H1 (cell line): ENCODE measurements around the gene HOMER2. TPM values are rescaled to one million over a fixed set of nuclear protein-coding genes. Genes with fewer than 3 reads are reported as not detected.

Experiments used
- CTCF ChIA-PET: fragments of 300-600 bp; sonication (Branson Sonifier 250); formaldehyde crosslinking; loops from one replicate; lab custom pipeline; 2021; ENCODE audit not compliant: partially characterized antibody; lab: Charles Lee
- POLR2A ChIA-PET: fragments of 300-600 bp; sonication (Branson Sonifier 250); formaldehyde crosslinking; loops from one replicate; lab custom pipeline; 2021; ENCODE audit warnings: inconsistent platforms; ENCODE audit not compliant: partially characterized antibody; lab: Charles Lee
- DNase-seq, 2 experiments: peaks; one replicate each; pipeline versions ENCODE4 v3.0.0 to v3.0.0-alpha.2; 2010 to 2022; ENCODE audit warnings: low spot score in 2 of 2, low read depth in 1 of 2, mixed read lengths in 1 of 2
- FAIRE-seq: peaks from 2 replicates; lab custom pipeline; 2011; peaks lifted over from hg19 to GRCh38; lab: Jason Lieb, UNC
- H2AFZ ChIP-seq: 2 replicates; pipeline ENCODE4 v1.8.1; 2012; ENCODE audit warnings: low read length, inconsistent platforms
- H2AK5ac ChIP-seq: 2 replicates; pipeline ENCODE4 v1.6.1; 2013; ENCODE audit warnings: low read depth, low read length
- H2BK120ac ChIP-seq: replicated peaks from 2 replicates; pipeline ENCODE3; 2013; ENCODE audit warnings: low read depth, low read length, inconsistent platforms
- H2BK12ac ChIP-seq: 2 replicates; pipeline ENCODE4 v1.6.1; 2013; ENCODE audit warnings: low read depth, low read length
- H2BK15ac ChIP-seq: 2 replicates; pipeline ENCODE4 v1.6.1; 2013; ENCODE audit warnings: low read length
- H2BK20ac ChIP-seq: 2 replicates; pipeline ENCODE4 v1.6.1; 2013; ENCODE audit warnings: low read length
- H2BK5ac ChIP-seq: 2 replicates; pipeline ENCODE4 v1.6.1; 2013; ENCODE audit warnings: low read depth, low read length
- H3K14ac ChIP-seq: 2 replicates; pipeline ENCODE4 v1.6.1; 2013; ENCODE audit warnings: inconsistent platforms; ENCODE audit not compliant: insufficient read length
- H3K18ac ChIP-seq: 2 replicates; pipeline ENCODE4 v1.6.1; 2013; ENCODE audit warnings: low read length; ENCODE audit errors: extremely low read depth
- H3K23ac ChIP-seq: 2 replicates; pipeline ENCODE4 v1.6.1; 2013; ENCODE audit warnings: inconsistent platforms; ENCODE audit not compliant: insufficient read length
- H3K23me2 ChIP-seq: 2 replicates; pipeline ENCODE4 v1.6.1; 2013; ENCODE audit warnings: low read depth, low read length
- H3K27ac ChIP-seq: 2 replicates; pipeline ENCODE4 v1.6.1; 2011; ENCODE audit warnings: low read depth, low read length, inconsistent platforms
- H3K27me3 ChIP-seq, 4 experiments: replicated peaks in 1 of 4; 1 replicate in 1 of 4; 2 replicates in 3 of 4; pipeline versions ENCODE4 v1.6.1 to v1.8.1; 2011 to 2013; ENCODE audit warnings: low read length in 3 of 4, mild to moderate bottlenecking in 3 of 4, inconsistent platforms in 2 of 4, mixed read lengths in 2 of 4, moderate library complexity in 1 of 4; ENCODE audit not compliant: control insufficient read depth in 3 of 4, insufficient read depth in 3 of 4; ENCODE audit errors: extremely low read depth in 1 of 4
- H3K36me3 ChIP-seq, 4 experiments: 2 replicates each; pipeline versions ENCODE4 v1.6.1 to v1.8.1; 2011 to 2013; ENCODE audit warnings: mild to moderate bottlenecking in 4 of 4, low read length in 3 of 4, moderate library complexity in 2 of 4, control low read depth in 1 of 4, inconsistent platforms in 1 of 4; ENCODE audit not compliant: insufficient read depth in 4 of 4, control insufficient read depth in 2 of 4
- H3K4ac ChIP-seq: replicated peaks from 2 replicates; pipeline ENCODE3; 2013; ENCODE audit warnings: low read length, low read depth, mixed read lengths, inconsistent platforms; ENCODE audit not compliant: insufficient read length
- H3K4me1 ChIP-seq, 4 experiments: replicated peaks in 1 of 4; 1 replicate in 1 of 4; 2 replicates in 3 of 4; pipeline versions ENCODE4 v1.6.1 to v1.8.1; 2011 to 2013; ENCODE audit warnings: low read length in 3 of 4, inconsistent platforms in 2 of 4, mixed read lengths in 1 of 4; ENCODE audit not compliant: insufficient read depth in 4 of 4, control insufficient read depth in 3 of 4
- H3K4me2 ChIP-seq, 2 experiments: 2 replicates each; pipeline versions ENCODE4 v1.6.1 to v1.8.1; 2011 to 2013; ENCODE audit warnings: low read depth in 2 of 2, low read length in 2 of 2, control low read depth in 1 of 2, inconsistent platforms in 1 of 2, mild to moderate bottlenecking in 1 of 2; ENCODE audit not compliant: insufficient read depth in 1 of 2
- H3K4me3 ChIP-seq, 4 experiments: fragments of 200-600, 300-600 bp in 1 of 4; sonication (generic), shearing (Covaris generic), sonication (Bioruptor Twin) in 1 of 4; 2 replicates each; pipeline versions ENCODE4 v1.5.1 to v1.8.1; 2011 to 2016; ENCODE audit warnings: low read length in 4 of 4, low read depth in 3 of 4, control low read depth in 2 of 4, inconsistent platforms in 2 of 4, mild to moderate bottlenecking in 2 of 4, mixed read lengths in 1 of 4, moderate library complexity in 1 of 4; ENCODE audit not compliant: insufficient read depth in 2 of 4; ENCODE audit errors: extremely low read depth in 1 of 4
- H3K56ac ChIP-seq: replicated peaks from 2 replicates; pipeline ENCODE3; 2013; ENCODE audit warnings: low read depth, mild to moderate bottlenecking, mixed read lengths, low read length, inconsistent platforms; ENCODE audit not compliant: insufficient read length
- H3K79me1 ChIP-seq: 2 replicates; pipeline ENCODE4 v1.6.1; 2013; ENCODE audit warnings: low read depth, low read length, control low read depth
- H3K79me2 ChIP-seq, 2 experiments: 2 replicates each; pipeline versions ENCODE4 v1.6.1 to v1.8.1; 2012 to 2013; ENCODE audit warnings: low read length in 2 of 2, mild to moderate bottlenecking in 2 of 2, inconsistent platforms in 1 of 2; ENCODE audit not compliant: insufficient read depth in 2 of 2, control insufficient read depth in 1 of 2
- H3K9ac ChIP-seq, 4 experiments: replicated peaks in 1 of 4; 1 replicate in 1 of 4; 2 replicates in 3 of 4; pipeline versions ENCODE4 v1.6.1 to v1.8.1; 2011 to 2013; ENCODE audit warnings: low read depth in 3 of 4, low read length in 3 of 4, control low read depth in 2 of 4, mild to moderate bottlenecking in 2 of 4, moderate library complexity in 2 of 4, inconsistent platforms in 1 of 4; ENCODE audit errors: extremely low read depth in 1 of 4
- H3K9me3 ChIP-seq, 2 experiments: 2 replicates each; pipeline versions ENCODE4 v1.6.1 to v1.8.1; 2012 to 2013; ENCODE audit warnings: mild to moderate bottlenecking in 2 of 2, moderate library complexity in 2 of 2, control low read depth in 1 of 2, inconsistent platforms in 1 of 2, low read depth in 1 of 2, low read length in 1 of 2, mixed read lengths in 1 of 2; ENCODE audit not compliant: insufficient read depth in 2 of 2
- H4K20me1 ChIP-seq, 2 experiments: replicated peaks in 1 of 2; 2 replicates each; pipeline versions ENCODE3 to v1.8.1; 2011 to 2013; ENCODE audit warnings: inconsistent platforms in 2 of 2, low read length in 2 of 2, mild to moderate bottlenecking in 1 of 2; ENCODE audit not compliant: insufficient read depth in 2 of 2, control insufficient read depth in 1 of 2
- H4K5ac ChIP-seq: 2 replicates; pipeline ENCODE4 v1.6.1; 2013; ENCODE audit warnings: low read length, low read depth, mixed read lengths, inconsistent platforms; ENCODE audit not compliant: insufficient read length
- H4K8ac ChIP-seq: 2 replicates; pipeline ENCODE4 v1.8.0; 2013; ENCODE audit warnings: mild to moderate bottlenecking, moderate library complexity, low read length, inconsistent platforms; ENCODE audit not compliant: insufficient read depth; ENCODE audit errors: extremely low read depth
- H4K91ac ChIP-seq: replicated peaks from 2 replicates; pipeline ENCODE3; 2013; ENCODE audit warnings: low read length, mixed read lengths, inconsistent platforms; ENCODE audit not compliant: insufficient read length
- ASH2L ChIP-seq: fragments of 200-600, 300-600 bp; sonication (generic); IDR thresholded peaks from one replicate; pipeline ENCODE4 v1.7.1; 2017; ENCODE audit warnings: low read length
- BCL11A ChIP-seq, 2 experiments: IDR thresholded peaks; one replicate each; pipeline ENCODE4 v1.6.1; 2011; ENCODE audit warnings: low read depth in 2 of 2, low read length in 2 of 2, mild to moderate bottlenecking in 2 of 2
- CHD1 ChIP-seq: IDR thresholded peaks from 2 replicates; pipeline ENCODE4 v1.6.1; 2012; ENCODE audit warnings: low read depth, low read length, improper control_type of control experiment
- CREB1 ChIP-seq: IDR thresholded peaks from 2 replicates; pipeline ENCODE4 v1.6.1; 2012; ENCODE audit warnings: inconsistent platforms
- JUND ChIP-seq: IDR thresholded peaks from 2 replicates; pipeline ENCODE4 v1.6.1; 2011; ENCODE audit warnings: mild to moderate bottlenecking, improper control_type of control experiment, low read length
- KDM4A ChIP-seq: IDR thresholded peaks from one replicate; pipeline ENCODE4 v1.7.1; 2012; ENCODE audit warnings: low read depth, mild to moderate bottlenecking, moderate library complexity, low read length, inconsistent platforms; ENCODE audit not compliant: severe bottlenecking
- KDM5A ChIP-seq: fragments of 200-600 bp; IDR thresholded peaks from 2 replicates; pipeline ENCODE4 v1.7.1; 2012; ENCODE audit warnings: mild to moderate bottlenecking, low read length, inconsistent platforms, mixed read lengths
- NANOG ChIP-seq: IDR thresholded peaks from 2 replicates; pipeline ENCODE4 v1.6.1; 2011; ENCODE audit warnings: low read length, low read depth, mild to moderate bottlenecking, inconsistent platforms; ENCODE audit not compliant: insufficient read depth, poor library complexity, severe bottlenecking
- SIN3A ChIP-seq, 2 experiments: IDR thresholded peaks in 1 of 2; conservative IDR thresholded peaks in 1 of 2; 2 replicates each; pipeline ENCODE4 v1.6.1; 2011 to 2012; ENCODE audit warnings: low read length in 2 of 2, improper control_type of control experiment in 1 of 2, low read depth in 1 of 2, mild to moderate bottlenecking in 1 of 2
- SP4 ChIP-seq: IDR thresholded peaks from 2 replicates; pipeline ENCODE4 v1.6.1; 2012; ENCODE audit warnings: low read length, inconsistent platforms
- TAF7 ChIP-seq: optimal IDR thresholded peaks from 2 replicates; pipeline ENCODE3; 2011; ENCODE audit warnings: low read depth, mild to moderate bottlenecking, inconsistent platforms, low read length, moderate library complexity, borderline replicate concordance
- TBP ChIP-seq: IDR thresholded peaks from 2 replicates; pipeline ENCODE4 v1.6.1; 2011; ENCODE audit warnings: low read depth, low read length, improper control_type of control experiment
- WGBS, 2 experiments: shearing (Covaris generic) in 1 of 2; methylation state at CpG; one replicate each; pipeline versions ENCODE4 v1.1.6 to v1.1.7; 2013 to 2015; ENCODE audit warnings: low lambda C conversion rate in 2 of 2, mixed read lengths in 2 of 2, inconsistent platforms in 1 of 2, low coverage in 1 of 2, missing lambda C conversion rate in 1 of 2; ENCODE audit not compliant: insufficient replicate concordance in 2 of 2, insufficient coverage in 1 of 2, insufficient read length in 1 of 2; ENCODE audit errors: extremely low coverage in 1 of 2, missing lambda C conversion rate in 1 of 2; 5-methylcytosine and 5-hydroxymethylcytosine counted together
- polyA plus RNA-seq, 7 experiments: library from polyadenylated mRNA; depleted of rRNA in 3 of 7; stranded (reverse) in 5 of 7; unstranded in 2 of 7; fragments of >200 nt in 5 of 7; fragments of 200-250 nt in 2 of 7; gene quantifications; 1 replicate in 5 of 7; 2 replicates in 1 of 7; 4 replicates in 1 of 7; pipeline versions ENCODE4 v1.2.1 to v1.2.3, GENCODE V29; 2011 to 2013; ENCODE audit warnings: missing spikeins in 2 of 7, mixed read lengths in 2 of 7
- total RNA-seq: library from RNA; stranded (reverse); fragmentation: NEBNext Ultra II Directional; extraction: Animal tissue kit (Norgen Biotek cat#: 25700); gene quantifications from 2 replicates; pipeline ENCODE4 v1.2.1, GENCODE V29; 2021
- TF ChIP-seq, protein P1 (sequence below): IDR thresholded peaks from 2 replicates; pipeline ENCODE4 v1.6.1; 2012; ENCODE audit warnings: inconsistent platforms

Gene HOMER2
- total and polyA plus RNA-seq, 2 of the 8 experiments (the other 6 are each of a cell fraction or from before 2014, with no cell fraction given) = 12.5 to 27.6 TPM

DNA sequence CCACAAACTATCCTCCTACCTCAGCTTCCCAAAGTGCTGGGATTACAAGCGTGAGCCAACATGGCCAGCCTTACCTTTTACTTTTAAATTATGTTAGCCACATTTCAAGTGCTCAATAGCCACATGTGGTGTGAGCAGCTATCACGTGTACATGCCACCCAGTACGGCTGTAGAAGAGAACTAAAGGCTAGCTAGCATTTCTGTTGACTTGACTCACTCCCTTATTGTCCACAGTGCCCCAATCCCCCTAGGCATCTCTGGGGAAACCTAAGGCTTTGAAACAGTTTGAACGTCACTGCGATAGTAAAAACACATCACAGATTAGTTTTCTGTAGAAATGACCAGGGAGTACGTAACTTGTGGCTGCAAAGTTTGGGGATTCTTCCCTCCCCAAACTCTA is 46.9 kb upstream of the HOMER2 start:
- no peak overlapping the region for H3K14ac ChIP-seq
- no peak overlapping the region for H3K4ac ChIP-seq
- H3K79me2 ChIP-seq = no peaks in the 10 kb centered on the region
- POLR2A ChIA-PET = no interaction called here
- no peak overlapping the region for H4K8ac ChIP-seq
- H2BK20ac ChIP-seq = no peak overlapping the region
- CTCF ChIA-PET = interaction anchor here (0.6 to 2.4 kb wide), 17 partner anchors 12 to 457 kb away, joined by 3 to 27 read pairs (median 4); partner anchors contain the start of genes C15orf40 and RAMAC
- H3K9ac ChIP-seq = no peak overlapping the region
- H3K79me1 ChIP-seq = no peaks in the 10 kb centered on the region
- no peak overlapping the region for H2BK5ac ChIP-seq
- peak in 1 of 2 experiments; percentile 7 for DNase-seq
- H2AK5ac ChIP-seq = no peak overlapping the region
- H3K27ac ChIP-seq = no peak overlapping the region
- no peak overlapping the region for H3K23ac ChIP-seq
- no peak overlapping the region for H2BK12ac ChIP-seq
- peaks cover 0 to 3% of the 10 kb centered on the region in 2 experiments; a peak in 1 of 4 replicates for H3K9me3 ChIP-seq
- no peak overlapping the region for H4K91ac ChIP-seq
- H2BK15ac ChIP-seq = no peak overlapping the region
- no peaks in the 10 kb centered on the region for H3K27me3 ChIP-seq
- H3K56ac ChIP-seq = no peak overlapping the region
- no peak overlapping the region for H2AFZ ChIP-seq
- H3K4me2 ChIP-seq = no peak overlapping the region
- H4K5ac ChIP-seq = no peak overlapping the region
- H3K36me3 ChIP-seq = no peaks in the 10 kb centered on the region
- H3K4me3 ChIP-seq = no peak overlapping the region
- no peak overlapping the region for H2BK120ac ChIP-seq
- H3K4me1 ChIP-seq = peaks cover 0 to 2% (median 0%) of the 10 kb centered on the region in 4 experiments; a peak in 1 of 7 replicates
- no peak overlapping the region for H3K18ac ChIP-seq
- no peak for FAIRE-seq
- H3K23me2 ChIP-seq = no peaks in the 10 kb centered on the region
- H4K20me1 ChIP-seq = no peaks in the 10 kb centered on the region
- WGBS, 2 experiments = 96% methylated on average over 6 of the region's 6 CpGs; no CpG with 5 or more reads in 1 of the 2 experiments
- TF ChIP-seq BCL11A (IDR thresholded peaks at IDR 0.05; ENCODE audit: low read depth in 2 of 2, low read length in 2 of 2) = no peak
- TF ChIP-seq CHD1 = no peak
- TF ChIP-seq SIN3A (conservative IDR thresholded peaks at IDR 0.05 in 1 of 2, IDR thresholded peaks at IDR 0.05 in 1 of 2; ENCODE audit: low read depth in 1 of 2, low read length in 2 of 2) = no peak
- TF ChIP-seq JUND = no peak
- TF ChIP-seq CREB1 = no peak
- TF ChIP-seq, protein P1, sequence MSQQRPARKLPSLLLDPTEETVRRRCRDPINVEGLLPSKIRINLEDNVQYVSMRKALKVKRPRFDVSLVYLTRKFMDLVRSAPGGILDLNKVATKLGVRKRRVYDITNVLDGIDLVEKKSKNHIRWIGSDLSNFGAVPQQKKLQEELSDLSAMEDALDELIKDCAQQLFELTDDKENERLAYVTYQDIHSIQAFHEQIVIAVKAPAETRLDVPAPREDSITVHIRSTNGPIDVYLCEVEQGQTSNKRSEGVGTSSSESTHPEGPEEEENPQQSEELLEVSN = no peak
- TF ChIP-seq KDM4A = no peak
- no peak for TF ChIP-seq TBP
- no peak for TF ChIP-seq NANOG
- no peak for TF ChIP-seq SP4
- no peak for TF ChIP-seq ASH2L
- TF ChIP-seq KDM5A = no peak
- no peak for TF ChIP-seq TAF7
